HEK293T (cell line): ENCODE results near the gene ZFAND2B.

Experiments used
- CTCF ChIA-PET: fragments of 350-600 bp; formaldehyde crosslinking; extraction: SDS; loops from one replicate; lab custom pipeline; 2021; ENCODE audit warnings: antibody characterized with exemption, inconsistent platforms; lab: Yijun Ruan, JAX
- POLR2A ChIA-PET: fragments of 350-600 bp; formaldehyde crosslinking; extraction: SDS; loops from one replicate; lab custom pipeline; 2020; ENCODE audit warnings: antibody characterized with exemption, inconsistent platforms; lab: Yijun Ruan, JAX
- DNase-seq: peaks from one replicate; pipeline ENCODE4 v3.0.0; 2012; ENCODE audit warnings: mixed read lengths; ENCODE audit errors: extremely low spot score
- ARNT ChIP-seq: fragments of 450-650 bp; IDR thresholded peaks from 2 replicates; pipeline ENCODE4 v1.6.1; 2017; ENCODE audit warnings: mild to moderate bottlenecking
- BHLHE40 ChIP-seq: fragments of 450-650 bp; IDR thresholded peaks from 2 replicates; pipeline ENCODE4 v1.6.1; 2016; ENCODE audit warnings: mild to moderate bottlenecking, moderate library complexity, borderline replicate concordance
- CTBP1 ChIP-seq: fragments of 450-650 bp; IDR thresholded peaks from 2 replicates; pipeline ENCODE4 v1.6.1; 2016; ENCODE audit warnings: borderline replicate concordance
- ELF4 ChIP-seq: fragments of 450-650 bp; IDR thresholded peaks from 2 replicates; pipeline ENCODE4 v1.6.1; 2017; ENCODE audit warnings: antibody characterized with exemption
- FOXA1 ChIP-seq: fragments of 450-650 bp; IDR thresholded peaks from 2 replicates; pipeline ENCODE4 v1.6.1; 2016; ENCODE audit warnings: mild to moderate bottlenecking
- FOXK2 ChIP-seq: fragments of 450-650 bp; IDR thresholded peaks from 2 replicates; pipeline ENCODE4 v1.6.1; 2016; ENCODE audit warnings: mild to moderate bottlenecking
- FOXM1 ChIP-seq: fragments of 450-650 bp; IDR thresholded peaks from 2 replicates; pipeline ENCODE4 v1.6.1; 2017; ENCODE audit warnings: mild to moderate bottlenecking, borderline replicate concordance
- HDGF ChIP-seq: fragments of 450-650 bp; IDR thresholded peaks from 2 replicates; pipeline ENCODE4 v1.6.1; 2017; ENCODE audit warnings: antibody characterized with exemption, borderline replicate concordance
- L3MBTL2 ChIP-seq: fragments of 450-650 bp; conservative IDR thresholded peaks from 2 replicates; pipeline ENCODE4 v1.6.1; 2016; ENCODE audit warnings: mild to moderate bottlenecking
- LEF1 ChIP-seq: fragments of 450-650 bp; IDR thresholded peaks from 2 replicates; pipeline ENCODE4 v1.6.1; 2017; ENCODE audit warnings: mild to moderate bottlenecking, borderline replicate concordance
- NFRKB ChIP-seq: fragments of 450-650 bp; IDR thresholded peaks from 2 replicates; pipeline ENCODE4 v1.6.1; 2016; ENCODE audit warnings: mild to moderate bottlenecking, moderate library complexity
- SP1 ChIP-seq: fragments of 450-650 bp; IDR thresholded peaks from 2 replicates; pipeline ENCODE4 v1.6.1; 2017
- SUZ12 ChIP-seq: fragments of 450-650 bp; IDR thresholded peaks from 2 replicates; pipeline ENCODE4 v1.6.1; 2016; ENCODE audit warnings: mild to moderate bottlenecking
- TARDBP ChIP-seq: fragments of 450-650 bp; IDR thresholded peaks from 2 replicates; pipeline ENCODE4 v1.6.1; 2016
- ZNF384 ChIP-seq: fragments of 450-650 bp; IDR thresholded peaks from 2 replicates; pipeline ENCODE4 v1.6.1; 2016
- TF ChIP-seq, protein P1 (sequence below): fragments of 450-650 bp; IDR thresholded peaks from 2 replicates; pipeline ENCODE4 v1.6.1; 2016

ZFAND2B gene

DNA sequence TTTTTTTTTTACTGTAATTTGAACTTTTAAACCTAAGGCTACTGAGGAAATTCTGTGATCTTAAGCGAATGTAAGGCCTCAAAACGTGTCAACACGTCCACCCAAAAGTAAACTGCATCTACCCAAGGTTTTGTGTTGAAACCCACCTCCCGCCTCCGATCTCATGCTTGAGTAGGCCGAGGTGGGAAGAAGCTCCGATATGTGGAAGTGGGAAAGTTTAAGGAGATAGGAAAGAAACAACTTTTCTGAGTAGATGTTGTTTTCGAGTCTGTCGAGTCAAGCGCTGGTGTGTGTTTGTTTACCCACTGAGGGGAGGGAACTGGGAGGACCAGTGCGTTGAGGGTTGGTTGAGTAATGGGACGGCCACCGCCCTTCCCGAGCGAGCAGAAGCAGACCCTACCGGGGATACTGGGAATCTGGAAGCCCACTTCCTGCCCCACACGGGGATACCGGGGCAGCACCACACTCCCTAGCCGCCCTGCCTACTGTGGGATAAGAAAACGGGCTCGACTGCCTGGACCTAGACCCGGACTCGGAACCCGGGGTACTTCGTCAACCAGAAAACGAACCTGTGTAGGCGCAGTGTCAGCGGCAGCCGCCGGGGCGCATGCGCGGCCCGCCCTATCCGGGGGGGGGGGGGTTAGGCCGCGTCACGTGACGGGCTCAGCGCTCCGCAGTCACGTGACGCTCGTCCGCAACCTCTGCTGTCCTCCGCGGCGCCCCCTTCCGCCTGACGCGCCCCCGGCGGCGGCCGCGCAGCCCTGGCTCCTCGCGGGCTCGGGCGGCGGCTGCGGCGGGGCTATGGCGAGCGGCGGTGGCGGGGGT, 28.8 kb upstream of the ZFAND2B start, which contains the start of gene RETREG2:
TSS of gene RETREG2 (plus strand) at position 724 of the 825 bp plus-strand sequence. CDS start at position 802, 78 bp downstream.
- ChIA-PET CTCF (no interaction called here), POLR2A (interaction anchor here (1.4 kb wide), 2 partner anchors 15 to 52 kb away, joined by 4 to 5 read pairs; no protein-coding TSS in a partner anchor)
- DNase-seq, result peak; percentile 98
- TF ChIP-seq FOXM1 (peak; percentile 76; the same call in 1 of the 2 replicates), ELF4 (no peak), BHLHE40 (no peak), FOXK2 (no peak), CTBP1 (no peak), ARNT (peak; percentile 14; the same call in 1 of the 2 replicates), HDGF (no peak), FOXA1 (no peak), SP1 (no peak), ZNF384 (no peak), L3MBTL2 (peak; percentile 49), LEF1 (no peak), TARDBP (no peak), SUZ12 (no peak), NFRKB (no peak)
- TF ChIP-seq, protein P1, sequence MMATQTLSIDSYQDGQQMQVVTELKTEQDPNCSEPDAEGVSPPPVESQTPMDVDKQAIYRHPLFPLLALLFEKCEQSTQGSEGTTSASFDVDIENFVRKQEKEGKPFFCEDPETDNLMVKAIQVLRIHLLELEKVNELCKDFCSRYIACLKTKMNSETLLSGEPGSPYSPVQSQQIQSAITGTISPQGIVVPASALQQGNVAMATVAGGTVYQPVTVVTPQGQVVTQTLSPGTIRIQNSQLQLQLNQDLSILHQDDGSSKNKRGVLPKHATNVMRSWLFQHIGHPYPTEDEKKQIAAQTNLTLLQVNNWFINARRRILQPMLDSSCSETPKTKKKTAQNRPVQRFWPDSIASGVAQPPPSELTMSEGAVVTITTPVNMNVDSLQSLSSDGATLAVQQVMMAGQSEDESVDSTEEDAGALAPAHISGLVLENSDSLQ, result no peak

DNA sequence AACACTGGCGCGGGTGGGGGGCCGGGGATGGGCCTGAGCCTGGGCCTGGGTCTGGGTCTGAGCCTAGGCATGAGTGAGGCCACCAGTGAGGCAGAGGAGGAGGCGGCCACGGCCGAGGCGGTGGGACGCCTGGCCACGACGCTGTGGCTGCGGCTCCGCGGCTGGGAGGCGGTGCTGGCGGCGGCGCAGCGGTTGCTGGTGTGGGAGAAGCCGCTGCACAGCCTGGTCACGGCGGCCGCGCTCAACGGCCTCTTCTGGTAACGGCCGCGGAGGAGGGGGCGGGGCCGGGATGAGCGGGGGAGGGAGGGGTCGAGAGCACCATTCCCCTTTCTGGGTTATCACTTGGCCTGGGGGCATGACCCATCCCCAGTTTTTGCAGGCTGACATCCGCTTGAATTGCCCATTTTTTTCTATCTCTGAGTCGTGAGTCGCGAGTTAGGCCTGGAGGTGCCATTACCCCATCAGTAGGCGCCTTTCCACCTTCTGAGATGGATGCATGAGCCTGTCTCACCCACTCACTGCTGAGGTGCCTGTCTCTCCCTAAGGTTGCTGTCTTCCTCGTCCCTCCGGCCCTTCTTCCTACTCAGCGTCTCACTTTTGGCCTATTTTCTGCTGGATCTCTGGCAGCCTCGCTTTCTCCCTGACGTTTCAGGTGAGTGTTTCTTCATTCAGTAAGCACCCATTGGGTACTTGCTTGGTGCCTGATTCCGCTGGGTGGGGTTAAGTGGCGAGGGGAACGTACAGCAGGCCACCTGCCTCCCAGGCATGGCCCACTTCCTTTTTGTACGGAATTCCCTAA, 28.0 kb upstream of the ZFAND2B start:
- CTCF ChIA-PET, result no interaction called here
- TF ChIP-seq FOXM1 (no peak), L3MBTL2 (no peak), SUZ12 (no peak), ELF4 (no peak), BHLHE40 (no peak), FOXA1 (no peak), NFRKB (no peak), ARNT (no peak), ZNF384 (no peak), FOXK2 (no peak)
- TF ChIP-seq, protein P1, result no peak
- POLR2A ChIA-PET, result no interaction called here
- peak; percentile 48 for DNase-seq

DNA sequence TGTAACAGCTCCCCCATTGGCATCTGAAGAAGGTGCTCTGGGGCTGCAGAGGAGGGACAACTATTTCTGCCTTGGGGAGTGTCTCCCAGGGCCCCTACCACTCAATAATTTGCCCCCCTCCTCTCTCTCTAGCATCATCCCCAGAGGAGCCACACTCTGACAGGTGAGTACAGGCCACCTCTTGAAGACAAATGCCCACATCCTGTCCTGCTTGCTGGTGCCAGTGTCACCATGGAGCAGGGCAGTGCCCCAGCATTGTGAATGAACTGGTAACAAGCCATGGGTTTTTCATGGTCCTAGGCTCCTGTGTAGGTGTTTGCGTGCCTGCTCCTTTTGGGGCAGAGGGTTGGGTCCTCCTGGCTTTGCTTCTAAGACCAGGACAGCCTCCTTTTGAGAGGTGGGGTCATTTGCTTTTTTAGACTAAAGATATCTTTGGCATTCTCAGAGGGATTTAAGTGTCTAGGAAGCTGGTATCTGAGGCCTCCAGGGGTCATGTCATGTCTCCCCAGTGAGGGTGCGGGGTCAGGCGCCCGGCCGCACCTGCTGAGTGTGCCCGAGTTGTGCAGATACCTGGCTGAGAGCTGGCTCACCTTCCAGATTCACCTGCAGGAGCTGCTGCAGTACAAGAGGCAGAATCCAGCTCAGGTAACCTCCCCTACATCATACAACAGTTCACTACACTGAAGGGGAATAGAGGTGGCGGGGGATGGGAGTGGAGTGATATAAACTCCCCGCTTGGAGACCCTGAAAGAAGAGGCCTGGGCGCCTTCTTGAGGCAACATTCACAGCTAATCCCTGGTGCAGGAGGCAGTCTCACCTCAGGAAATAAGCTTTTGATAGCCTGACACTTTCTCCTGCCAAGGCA, 26.7 kb upstream of the ZFAND2B start:
- no peak for DNase-seq
- TF ChIP-seq TARDBP (no peak), SUZ12 (no peak), BHLHE40 (no peak), ELF4 (no peak), FOXM1 (no peak), ZNF384 (no peak), FOXK2 (no peak), SP1 (no peak), LEF1 (no peak), NFRKB (no peak), L3MBTL2 (no peak), CTBP1 (no peak)
- TF ChIP-seq, protein P1, result no peak
- POLR2A ChIA-PET, result no interaction called here
- CTCF ChIA-PET, result interaction anchor here (0.9 kb wide), 1 partner anchor 115 kb away, joined by 3 read pairs; no protein-coding TSS in a partner anchor

DNA sequence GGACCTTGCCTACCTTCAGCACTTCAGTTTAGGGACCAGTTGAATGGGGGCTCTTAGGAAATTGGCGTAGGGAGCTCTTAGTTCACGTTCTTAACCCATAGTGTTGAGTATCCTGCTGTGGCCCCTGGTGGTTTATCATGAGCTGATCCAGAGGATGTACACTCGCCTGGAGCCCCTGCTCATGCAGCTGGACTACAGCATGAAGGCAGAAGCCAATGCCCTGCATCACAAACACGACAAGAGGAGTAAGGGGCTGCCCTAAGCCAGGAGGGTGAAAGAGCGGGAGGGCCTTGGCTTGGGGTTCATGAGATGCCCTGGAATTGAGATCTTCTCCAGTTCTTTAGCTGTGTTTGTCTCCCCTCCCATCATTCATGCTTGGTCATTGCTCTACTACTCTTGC, 25.6 kb upstream of the ZFAND2B start:
- POLR2A ChIA-PET, result no interaction called here
- TF ChIP-seq ZNF384 (no peak), TARDBP (no peak), FOXK2 (no peak), SP1 (no peak), BHLHE40 (no peak), NFRKB (no peak), FOXA1 (no peak), ELF4 (no peak), ARNT (no peak)
- CTCF ChIA-PET, result interaction anchor here (0.9 kb wide), 1 partner anchor 114 kb away, joined by 3 read pairs; no protein-coding TSS in a partner anchor
- no peak for DNase-seq

DNA sequence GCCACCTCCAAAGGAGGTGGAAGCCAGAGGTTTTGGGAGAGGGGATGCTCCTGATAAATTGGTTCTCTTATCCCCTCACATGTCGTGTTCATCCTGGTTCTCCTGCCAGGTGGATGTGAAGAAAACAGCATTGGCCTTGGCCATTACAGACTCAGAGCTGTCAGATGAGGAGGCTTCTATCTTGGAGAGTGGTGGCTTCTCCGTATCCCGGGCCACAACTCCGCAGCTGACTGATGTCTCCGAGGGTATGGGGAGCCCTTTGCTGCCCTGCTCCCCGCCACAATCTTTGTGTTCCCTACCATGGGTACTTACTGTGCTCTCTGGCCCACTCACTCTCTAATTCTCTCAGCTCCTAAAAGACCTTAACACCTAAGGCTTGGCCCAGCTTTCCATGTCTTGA, 25.1 kb upstream of the ZFAND2B start:
- ChIA-PET CTCF (no interaction called here), POLR2A (no interaction called here)
- TF ChIP-seq TARDBP (no peak), HDGF (no peak), SP1 (no peak), ZNF384 (no peak), SUZ12 (no peak)
- TF ChIP-seq, protein P1, result no peak
- DNase-seq, result no peak
